Motor neuron (in vitro differentiated cells): ENCODE results near the gene ST3GAL2. TPM values are rescaled to one million over a fixed set of nuclear protein-coding genes. Genes with fewer than 3 reads are reported as not detected.
A peak's percentile ranks its signal among the peaks of the same experiment; 100 is the strongest.
"Not testable (repeated sequence)": the region's sequence is repeated elsewhere in the genome, so short reads cannot be mapped to it uniquely, and the experiment has no call there.

Source experiments
- ATAC-seq, 8 experiments: fragments of 200-7000 bp; cut with Tn5 transposase; replicated peaks in 6 of 8; 2 replicates each; pipeline ENCODE4 v1.8.0; 2021; ENCODE audit warnings: mild to moderate bottlenecking in 8 of 8, moderate library complexity in 8 of 8
- H3K27ac ChIP-seq, 2 donors: fragments of 250-450 bp; sonication (Bioruptor Pico); 2 replicates each; pipeline ENCODE4 v1.9.0; 2021; ENCODE audit warnings: antibody characterized with exemption in 2 of 2, mild to moderate bottlenecking in 2 of 2, moderate library complexity in 1 of 2
- H3K4me1 ChIP-seq, 2 donors: fragments of 250-450 bp; sonication (Bioruptor Pico); replicated peaks in 1 of 2; 2 replicates each; pipeline ENCODE4 v1.6.1; 2021; ENCODE audit warnings: antibody characterized with exemption in 2 of 2, mild to moderate bottlenecking in 2 of 2, moderate library complexity in 1 of 2
- H3K4me3 ChIP-seq, 5 donors: fragments of 250-450 bp; sonication (Bioruptor Pico); 2 replicates each; pipeline ENCODE4 v1.9.0; 2021; ENCODE audit warnings: antibody characterized with exemption in 5 of 5, mild to moderate bottlenecking in 5 of 5, moderate library complexity in 4 of 5
- WGBS, 10 experiments: fragments of 450-650 bp; shearing (Covaris generic); methylation state at CpG; one replicate each; pipeline ENCODE4 v1.0.0; 2022; 5-methylcytosine and 5-hydroxymethylcytosine counted together
- in situ Hi-C, 9 experiments: fragments of 400-800 bp; cut with MboI; loops; one replicate each; pipeline ENCODE4 v1.15.0; 2021; ENCODE audit warnings: low sequenced_read_pairs in 9 of 9, low pct_unique_long_range_greater_than_20kb in 2 of 9; ENCODE audit not compliant: unreplicated experiment in 9 of 9
- total RNA-seq, 8 experiments: library from RNA; unstranded; fragments of 300-600 nt; gene quantifications; 2 replicates each; pipeline versions ENCODE4 v1.2.3 to v1.2.4, GENCODE V29; 2022

ST3GAL2 gene
- total RNA-seq, 8 experiments from 2014 or later, result 14.2 to 35.6 (median 22.0) TPM

DNA sequence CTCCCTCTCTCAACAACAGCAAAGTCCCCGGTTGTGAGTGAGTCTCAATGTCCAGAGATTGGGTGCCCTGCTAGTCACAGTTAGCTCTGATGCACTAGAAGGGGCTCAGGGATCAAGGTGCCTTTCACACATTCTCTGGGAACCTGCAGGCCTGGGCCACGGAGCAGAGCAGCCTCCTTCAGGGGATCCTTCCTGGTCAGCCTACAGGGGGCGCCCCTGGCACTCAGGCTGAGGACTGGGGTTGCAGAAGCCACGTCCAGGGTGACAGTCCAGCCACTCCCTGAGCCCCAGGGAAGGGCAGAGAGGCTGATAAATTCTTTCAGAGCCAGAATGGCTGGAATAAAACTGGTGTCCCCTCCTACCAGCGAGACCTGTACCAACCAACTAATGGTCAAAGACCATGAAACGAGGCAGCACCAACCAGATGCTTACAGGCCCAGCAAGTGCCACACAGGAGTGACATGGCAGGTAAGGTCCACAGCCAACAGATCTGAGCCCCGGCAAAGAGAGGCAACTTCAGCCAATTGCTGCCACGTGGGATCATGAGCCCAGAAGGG lies 43.5 kb downstream of the ST3GAL2 start:
- H3K27ac ChIP-seq, result no peak overlapping the region
- WGBS, 10 experiments, result 0 to 100% (median 73%) methylated on average over 1 to 2 of the region's 8 CpGs; no CpG with 5 or more reads in 3 of the 10 experiments
- peaks cover 10 to 21% of the 10 kb centered on the region in 2 donors for H3K4me1 ChIP-seq
- in situ Hi-C loops, result loop anchor here in 1 of 9 experiments (25.0 kb wide), 1 partner anchor 267 kb away; no protein-coding TSS in a partner anchor
- no peak overlapping the region for H3K4me3 ChIP-seq
- ATAC-seq, result peak in 6 of 8 experiments; percentile 26 to 63 (median 58)

DNA sequence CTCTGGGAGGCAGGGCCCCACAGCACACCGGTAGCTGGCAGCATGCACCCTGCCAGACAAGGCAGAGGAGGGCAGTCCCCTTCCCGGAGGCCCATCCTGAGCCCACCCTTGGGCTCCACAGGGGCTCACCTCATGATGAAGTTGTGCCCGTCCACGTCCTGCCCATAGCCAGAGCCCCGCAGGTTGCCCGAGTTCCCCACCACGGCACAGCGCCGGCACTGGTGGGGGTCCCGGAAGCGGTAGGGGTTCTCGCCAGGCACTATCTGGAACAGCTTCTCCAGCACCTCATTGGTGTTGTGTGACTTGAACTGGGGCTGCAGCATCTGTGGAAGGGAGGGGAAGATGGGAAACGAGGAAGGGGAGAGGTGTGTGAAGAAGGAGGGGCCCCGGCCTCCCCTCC lies 44.0 kb downstream of the ST3GAL2 start:
- Histone ChIP-seq H3K4me1 (peaks cover 10 to 21% of the 10 kb centered on the region in 2 donors), H3K4me3 (no peak overlapping the region), H3K27ac (no peak overlapping the region)
- ATAC-seq, result no peak
- in situ Hi-C loops, result loop anchor here in 1 of 9 experiments (25.0 kb wide), 1 partner anchor 267 kb away; no protein-coding TSS in a partner anchor
- WGBS, 10 experiments, result 80 to 100% (median 96%) methylated on average over 1 to 2 of the region's 14 CpGs; no CpG with 5 or more reads in 6 of the 10 experiments

- in situ Hi-C loops, result loop anchor here in 1 of 9 experiments (25.0 kb wide), 1 partner anchor 269 kb away; no protein-coding TSS in a partner anchor
- 53 to 100% (median 80%) methylated on average over 1 to 5 of the region's 6 CpGs; no CpG with 5 or more reads in 3 of the 10 experiments for WGBS, 10 experiments
- ATAC-seq, result peak in 2 of 8 experiments; percentile 10 to 40
- Histone ChIP-seq H3K27ac (peak overlapping the region in 1 of 2 donors; percentile 20), H3K4me3 (no peak overlapping the region), H3K4me1 (peaks cover 10 to 21% of the 10 kb centered on the region in 2 donors)
Measured at GRCh38 chr16:70393662-70394061, 45.2 kb downstream of the ST3GAL2 start.

- H3K4me3 ChIP-seq, result no peak overlapping the region
- H3K4me1 ChIP-seq, result peaks cover 10 to 21% of the 10 kb centered on the region in 2 donors
- H3K27ac ChIP-seq, result no peak overlapping the region
- WGBS, 10 experiments, result 0 to 100% (median 87%) methylated on average over 1 to 3 of the region's 4 CpGs; no CpG with 5 or more reads in 5 of the 10 experiments
- ATAC-seq, result no peak
- in situ Hi-C loops, result loop anchor here in 1 of 9 experiments (25.0 kb wide), 1 partner anchor 270 kb away; no protein-coding TSS in a partner anchor
Measured at GRCh38 chr16:70392606-70393005, 46.3 kb downstream of the ST3GAL2 start.

GRCh38 chr16:70391881-70392481 lies 46.9 kb downstream of the ST3GAL2 start:
- H3K4me1 ChIP-seq, result peaks cover 10 to 21% of the 10 kb centered on the region in 2 donors
- H3K27ac ChIP-seq, result peak overlapping the region; percentile 28 to 78
- 0 to 93% (median 80%) methylated on average over 1 to 4 of the region's 7 CpGs; no CpG with 5 or more reads in 5 of the 10 experiments for WGBS, 10 experiments
- peak in 6 of 8 experiments; percentile 24 to 81 (median 64) for ATAC-seq
- in situ Hi-C loops, result loop anchor here in 1 of 9 experiments (25.0 kb wide), 1 partner anchor 270 kb away; no protein-coding TSS in a partner anchor
- H3K4me3 ChIP-seq, result no peak overlapping the region

DNA sequence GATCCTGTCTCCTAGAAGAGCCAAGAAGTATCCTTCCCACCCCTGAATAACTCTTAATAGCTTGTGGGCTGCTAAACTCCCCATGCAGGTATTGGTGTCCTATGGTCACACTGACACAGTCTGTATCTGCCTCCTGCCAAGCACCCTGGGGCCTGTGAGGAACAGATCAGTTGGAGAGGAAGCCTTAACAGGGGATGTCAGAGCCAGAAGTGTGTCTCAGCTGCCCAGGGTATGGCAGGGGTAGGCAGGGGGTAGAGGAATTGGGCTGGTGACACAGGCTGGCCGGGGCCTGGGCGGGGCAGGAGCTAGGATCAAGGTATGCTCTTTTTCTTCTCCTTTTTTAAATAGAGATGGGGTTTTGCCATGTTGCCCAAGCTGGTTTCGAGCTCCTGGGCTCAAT lies 47.5 kb downstream of the ST3GAL2 start:
- Histone ChIP-seq H3K27ac (peak overlapping the region in 1 of 2 donors; percentile 78), H3K4me3 (no peak overlapping the region), H3K4me1 (peaks cover 10 to 21% of the 10 kb centered on the region in 2 donors)
- no peak for ATAC-seq
- WGBS, 10 experiments, result 60 to 100% methylated on average over 1 of the region's 3 CpGs; no CpG with 5 or more reads in 8 of the 10 experiments
- in situ Hi-C loops, result loop anchor here in 1 of 9 experiments (25.0 kb wide), 1 partner anchor 271 kb away; no protein-coding TSS in a partner anchor

DNA sequence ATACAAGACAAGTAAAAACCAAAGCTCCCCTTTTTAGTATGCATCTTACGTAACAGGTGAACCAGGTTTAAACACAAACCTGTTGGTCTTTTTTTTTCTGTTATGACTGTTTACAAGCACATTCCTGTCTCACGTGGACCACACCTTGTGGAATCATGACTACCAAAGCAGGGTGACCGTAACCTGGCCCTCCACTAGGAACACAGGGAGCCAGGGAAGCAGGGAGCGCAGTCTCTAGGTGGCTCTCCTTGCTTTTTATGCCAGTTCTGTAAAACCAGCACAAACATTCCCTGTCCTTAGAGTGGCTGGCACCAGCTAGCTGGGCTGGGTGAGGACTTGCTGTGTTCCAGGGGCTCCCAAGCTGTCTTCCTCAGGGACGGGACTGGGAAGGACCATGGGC lies 48.1 kb downstream of the ST3GAL2 start:
- in situ Hi-C loops, result loop anchor here in 1 of 9 experiments (25.0 kb wide), 1 partner anchor 272 kb away; no protein-coding TSS in a partner anchor
- peak overlapping the region in 1 of 2 donors; percentile 78 for H3K27ac ChIP-seq
- no peak for ATAC-seq

DNA sequence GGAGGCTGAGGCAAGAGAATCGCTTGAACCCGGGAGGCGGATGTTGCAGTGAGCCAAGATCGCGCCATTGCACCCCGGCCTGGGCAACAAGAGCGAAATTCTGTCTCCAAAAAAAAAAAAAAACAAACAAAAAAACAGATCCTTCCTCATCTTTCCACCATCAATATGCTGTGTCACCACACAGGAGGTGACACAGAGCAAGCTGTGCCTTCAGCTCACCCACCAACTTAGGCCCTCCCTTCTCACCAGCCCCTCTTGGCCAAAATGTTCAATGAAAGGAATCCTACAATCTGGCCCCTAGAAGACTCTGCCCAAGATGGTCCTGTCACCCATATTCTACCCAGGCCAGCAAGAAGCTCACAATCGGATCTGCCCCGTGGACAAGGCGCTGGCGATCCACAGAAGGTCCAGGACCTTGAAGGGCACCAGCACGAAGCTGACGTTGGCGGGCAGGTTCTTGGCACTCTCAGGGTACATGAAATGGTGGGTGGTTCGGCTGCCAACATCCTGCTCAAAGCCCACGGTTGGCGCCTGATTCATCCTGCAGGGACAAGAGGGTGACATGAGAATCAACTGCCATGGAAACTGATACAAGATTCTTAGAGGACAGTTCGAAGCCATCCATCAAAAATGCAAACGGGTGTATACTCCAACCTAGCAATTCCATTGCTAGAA lies 50.8 kb downstream of the ST3GAL2 start:
- no peak overlapping the region for H3K4me3 ChIP-seq
- no peak overlapping the region for H3K27ac ChIP-seq
- peaks cover 0 to 12% of the 10 kb centered on the region in 2 donors for H3K4me1 ChIP-seq
- 89 to 100% (median 97%) methylated on average over 2 to 13 of the region's 19 CpGs; no CpG with 5 or more reads in 2 of the 10 experiments for WGBS, 10 experiments
- in situ Hi-C loops, result loop anchor here in 1 of 9 experiments (25.0 kb wide), 1 partner anchor 274 kb away; no protein-coding TSS in a partner anchor
- ATAC-seq, result no peak

More for the DNA sequence above, 48.1 kb downstream of the ST3GAL2 start:
- peaks cover 10 to 21% of the 10 kb centered on the region in 2 donors for H3K4me1 ChIP-seq
- no peak overlapping the region for H3K4me3 ChIP-seq
- WGBS, 10 experiments, result 83 to 100% (median 100%) methylated on average over 1 to 5 of the region's 5 CpGs; no CpG with 5 or more reads in 3 of the 10 experiments

DNA sequence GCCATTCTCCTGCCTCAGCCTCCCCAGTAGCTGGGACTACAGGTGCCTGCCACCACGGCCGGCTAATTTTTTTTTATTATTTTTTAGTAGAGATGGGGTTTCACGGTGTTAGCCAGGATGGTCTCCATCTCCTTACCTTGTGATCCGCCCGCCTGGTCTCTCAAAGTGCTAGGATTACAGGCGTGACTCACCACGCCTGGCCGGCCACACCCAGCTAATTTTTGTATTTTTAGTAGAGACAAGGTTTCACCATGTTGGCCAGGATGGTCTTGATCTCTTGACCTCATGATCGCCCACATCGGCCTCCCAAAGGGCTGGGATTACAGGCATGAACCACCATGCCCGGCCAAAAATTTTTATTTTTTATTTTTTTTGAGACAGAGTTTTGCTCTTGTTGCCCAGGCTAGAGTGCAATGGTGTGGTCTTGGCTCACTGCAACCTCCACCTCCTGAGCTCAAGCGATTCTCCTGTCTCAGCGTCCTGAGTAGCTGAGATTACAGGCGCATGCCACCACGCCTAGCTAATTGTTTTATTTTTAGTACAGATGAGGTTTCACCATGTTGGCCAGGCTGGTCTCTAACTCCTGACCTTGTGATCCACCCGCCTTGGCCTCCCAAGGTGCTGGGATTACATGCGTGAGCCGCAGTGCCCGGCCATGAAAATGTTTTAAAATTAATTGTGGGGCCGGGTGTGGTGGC lies 52.5 kb downstream of the ST3GAL2 start:
- WGBS, 10 experiments, result 80 to 100% (median 97%) methylated on average over 1 to 13 of the region's 20 CpGs; no CpG with 5 or more reads in 3 of the 10 experiments
- not testable (repeated sequence) for H3K4me1 ChIP-seq, ATAC-seq, H3K4me3 ChIP-seq, H3K27ac ChIP-seq
- in situ Hi-C loops, result loop anchor here in 1 of 9 experiments (25.0 kb wide), 1 partner anchor 276 kb away; no protein-coding TSS in a partner anchor

DNA sequence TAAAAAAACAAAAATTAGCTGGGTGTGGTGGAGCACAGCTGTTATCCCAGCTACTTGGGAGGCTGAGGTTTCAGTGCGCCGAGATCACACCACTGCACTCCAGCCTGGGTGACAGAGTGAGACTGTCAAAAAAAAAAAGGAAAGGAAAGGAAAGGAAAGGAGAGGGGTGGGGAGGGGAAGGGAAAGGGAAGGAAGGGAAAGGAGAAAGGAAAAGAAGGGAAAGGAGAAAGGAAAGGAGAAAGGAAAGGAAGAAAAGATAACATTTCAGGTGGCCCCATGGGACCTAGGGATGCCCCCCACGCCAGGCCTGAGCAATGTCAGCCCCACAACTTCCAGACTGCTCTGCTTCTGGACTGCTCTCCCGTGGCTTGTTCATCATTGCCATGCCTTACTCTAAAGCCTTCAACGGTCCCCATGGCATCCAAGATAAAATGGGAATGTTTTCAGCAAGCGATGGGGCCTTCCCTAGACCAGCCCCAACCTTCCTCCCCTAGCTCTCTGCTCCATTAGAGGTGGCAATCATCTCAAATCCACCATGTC lies 55.4 kb downstream of the ST3GAL2 start:
- in situ Hi-C loops, result loop anchor here in 1 of 9 experiments (25.0 kb wide), 1 partner anchor 279 kb away; no protein-coding TSS in a partner anchor
- Histone ChIP-seq H3K4me3 (no peak overlapping the region), H3K27ac (no peak overlapping the region), H3K4me1 (peaks cover 8 to 13% of the 10 kb centered on the region in 2 donors)
- ATAC-seq, result no peak
- 60 to 97% (median 87%) methylated on average over 1 to 6 of the region's 6 CpGs; no CpG with 5 or more reads in 1 of the 10 experiments for WGBS, 10 experiments

- peak in 7 of 8 experiments; percentile 7 to 34 (median 27) for ATAC-seq
- H3K4me1 ChIP-seq, result peaks cover 8 to 13% of the 10 kb centered on the region in 2 donors
- peak overlapping the region; percentile 37 to 65 for H3K27ac ChIP-seq
- WGBS, 10 experiments, result 21 to 100% (median 80%) methylated on average over 2 to 15 of the region's 47 CpGs; no CpG with 5 or more reads in 2 of the 10 experiments
- in situ Hi-C loops, result loop anchor here in 1 of 9 experiments (25.0 kb wide), 1 partner anchor 281 kb away; no protein-coding TSS in a partner anchor
- peak overlapping the region; percentile 46 to 75 (median 56) for H3K4me3 ChIP-seq
Measured at GRCh38 chr16:70381604-70382342, 57.1 kb downstream of the ST3GAL2 start.
